DMS79 treated with DMSO at 0.1 percent for 48 hours (cell line): ENCODE measurements around the gene CALD1.

Experiments used
- DNase-seq: peaks from one replicate; lab custom pipeline; 2025; lab: John Stamatoyannopoulos, UW

Gene CALD1

GRCh38 chr7:134761266-134761665 is 18.2 kb upstream of the CALD1 start:
- no peak for DNase-seq

GRCh38 chr7:134763960-134764359 is 15.5 kb upstream of the CALD1 start:
- no peak for DNase-seq

- DNase-seq, result no peak
These were observed 15.1 kb upstream of the CALD1 start for GRCh38 chr7:134764365-134764764.

DNA sequence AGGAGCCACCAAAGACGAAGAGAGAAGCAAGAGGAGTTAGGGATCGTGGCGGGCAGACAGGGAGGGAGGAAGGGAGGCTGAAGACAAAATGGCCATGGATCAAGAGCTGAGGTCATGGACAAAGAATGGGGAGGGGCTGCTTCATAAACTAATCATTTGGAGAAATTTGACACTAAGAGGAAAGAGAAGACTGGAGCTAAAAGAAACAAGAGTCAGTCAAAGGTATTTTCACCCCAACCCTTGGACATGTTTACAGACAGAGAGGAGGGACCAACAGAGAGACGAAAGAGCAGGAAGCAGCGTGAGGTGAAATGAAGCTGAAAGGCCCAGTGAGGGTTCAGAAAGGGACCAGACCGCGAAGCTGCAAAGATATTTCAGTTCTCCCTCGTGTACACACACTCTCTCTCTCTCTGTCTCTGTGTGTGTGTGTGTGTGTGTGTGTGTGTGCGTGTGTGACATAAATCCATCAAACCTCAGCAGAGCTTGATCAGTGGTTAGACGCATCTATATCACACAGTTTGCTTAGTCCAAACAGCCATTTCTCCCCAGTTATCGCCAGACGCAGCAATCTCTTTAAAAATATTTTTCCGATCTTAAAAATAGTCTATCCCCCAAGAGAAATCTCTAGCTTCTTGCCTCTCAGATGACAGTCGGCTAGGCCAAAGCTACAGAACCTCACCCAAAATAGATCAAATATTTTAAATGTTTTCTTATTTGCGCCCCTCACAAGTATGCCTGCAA is 12.5 kb upstream of the CALD1 start:
- DNase-seq, result no peak

DNA sequence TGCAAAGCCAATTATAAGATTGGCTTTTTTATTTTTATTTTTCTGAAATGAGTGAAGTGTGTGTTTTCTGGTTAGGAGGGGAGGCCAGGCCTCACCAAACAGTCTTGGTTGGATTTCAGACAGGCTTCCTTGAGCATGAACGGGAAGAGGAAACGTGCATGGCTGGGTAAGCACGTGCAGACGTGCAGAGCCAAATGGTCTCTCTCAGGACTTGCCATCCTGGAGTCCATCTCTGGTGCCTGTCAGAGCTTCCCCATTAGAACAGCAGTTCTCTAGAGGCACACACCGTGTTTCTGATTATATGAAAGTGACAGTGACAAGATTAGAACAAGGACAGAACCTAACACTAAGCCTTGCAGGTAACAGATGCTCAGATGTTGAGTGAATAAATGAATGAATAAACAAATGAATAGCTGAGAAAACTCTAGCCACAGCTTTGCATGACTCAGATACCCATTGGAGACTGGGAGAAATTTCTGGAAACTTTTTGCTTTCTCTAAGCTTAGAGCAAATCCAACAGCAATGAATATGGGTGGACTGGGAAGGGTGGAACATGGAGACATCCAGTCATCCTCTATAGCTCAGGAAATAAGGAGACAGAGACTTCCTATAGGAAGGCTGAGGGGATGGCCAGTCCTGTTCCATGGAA is 11.8 kb upstream of the CALD1 start:
- no peak for DNase-seq

- no peak for DNase-seq
These were observed 11.2 kb upstream of the CALD1 start for GRCh38 chr7:134768243-134768642.

- no peak for DNase-seq
These were observed 8.8 kb upstream of the CALD1 start for GRCh38 chr7:134770676-134771075.

DNA sequence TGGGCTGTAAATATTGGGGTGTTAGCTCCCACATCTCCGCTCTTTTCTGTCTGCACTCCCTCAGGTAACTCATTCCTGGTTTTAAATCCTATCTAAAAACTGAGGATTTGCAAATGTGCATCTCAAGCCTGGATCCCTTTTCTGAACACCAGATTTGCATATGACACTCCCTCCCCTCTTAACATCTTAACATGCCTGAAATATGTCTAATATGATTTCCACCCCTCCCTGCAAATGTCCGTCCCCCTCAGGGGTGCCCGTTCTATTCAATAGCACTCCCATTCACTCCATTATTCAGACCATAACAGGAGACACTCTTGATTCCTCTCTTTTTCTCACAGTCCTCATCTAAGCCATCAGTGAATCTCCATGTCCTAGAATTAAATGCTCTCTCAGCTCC is 8.3 kb upstream of the CALD1 start:
- DNase-seq, result no peak

- no peak for DNase-seq
These were observed 7.5 kb upstream of the CALD1 start for GRCh38 chr7:134771889-134772288.

DNA sequence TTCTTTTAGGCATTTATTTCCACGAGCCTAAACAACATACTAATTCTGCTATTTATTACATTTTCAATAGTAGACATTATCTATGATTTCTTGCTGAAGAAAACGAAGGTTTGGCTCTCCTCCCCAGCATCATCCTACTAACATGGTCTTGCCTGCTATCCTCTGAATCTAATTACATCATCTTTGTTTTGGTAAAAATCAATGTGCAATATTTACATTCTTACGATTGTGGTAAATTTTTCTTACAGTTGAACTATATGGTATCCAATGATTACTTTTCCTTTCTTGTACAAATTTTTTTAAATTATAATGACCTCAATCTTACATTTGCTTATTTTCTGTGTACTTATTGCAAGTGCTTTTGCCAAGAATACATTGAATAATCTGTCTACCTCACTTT is 7.0 kb upstream of the CALD1 start:
- no peak for DNase-seq

DNA sequence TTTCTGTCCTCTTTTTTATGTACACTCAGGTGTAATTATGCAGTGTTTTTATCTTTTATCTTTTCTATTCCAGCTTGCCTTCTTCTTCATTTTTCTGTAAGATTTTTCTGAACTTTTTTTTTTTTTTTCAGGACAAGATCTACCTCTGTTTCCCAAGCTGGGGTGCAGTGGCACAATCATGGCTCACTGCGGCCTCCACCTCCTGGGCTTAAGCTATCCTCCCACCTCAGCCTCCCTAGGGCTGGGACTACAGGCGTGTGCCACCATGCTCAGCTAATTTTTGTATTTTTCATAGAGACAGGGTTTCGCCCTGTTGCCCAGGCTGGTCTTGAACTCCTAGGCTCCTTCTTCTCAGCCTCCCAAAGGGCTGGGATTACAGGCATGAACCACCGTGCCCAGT is 6.3 kb upstream of the CALD1 start:
- DNase-seq, result no peak

GRCh38 chr7:134774119-134774518 is 5.3 kb upstream of the CALD1 start:
- no peak for DNase-seq

DNA sequence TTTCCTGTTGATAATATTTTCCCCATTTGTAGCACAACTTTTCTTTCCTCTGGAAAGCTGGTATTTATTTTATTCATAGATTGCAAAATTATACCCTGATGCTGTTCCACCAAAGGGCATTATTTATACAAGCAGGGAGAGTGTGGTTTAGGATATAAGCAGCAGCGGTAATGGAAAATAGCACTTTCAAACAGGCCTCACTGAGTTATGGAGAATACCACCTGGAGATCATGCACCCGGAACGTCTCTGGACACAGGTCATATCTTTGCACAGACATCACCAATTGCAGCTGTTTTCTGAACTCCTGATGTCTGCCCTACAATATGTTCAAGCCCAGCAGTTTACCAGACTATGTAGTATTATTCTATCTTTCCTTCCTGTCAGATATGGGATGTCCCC is 2.0 kb upstream of the CALD1 start:
- no peak for DNase-seq

GRCh38 chr7:134777908-134778580 is 1.4 kb upstream of the CALD1 start:
- no peak for DNase-seq

DNA sequence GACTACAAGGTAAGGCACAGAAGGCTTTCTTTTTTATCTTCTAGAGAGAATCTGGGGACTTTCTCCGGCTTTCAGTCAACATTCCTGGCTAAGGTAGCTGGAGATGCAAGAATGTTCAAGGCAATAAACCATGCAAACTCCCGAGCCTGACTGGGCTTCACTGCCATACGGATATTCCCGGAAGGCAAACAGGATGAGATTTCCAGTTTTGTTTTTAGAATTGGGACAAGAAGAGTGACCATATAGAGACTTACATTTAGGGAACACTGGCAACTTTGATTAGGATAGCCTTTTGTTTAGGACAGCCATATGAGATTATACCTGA is 269 bp downstream of the CALD1 start:
- no peak for DNase-seq

DNA sequence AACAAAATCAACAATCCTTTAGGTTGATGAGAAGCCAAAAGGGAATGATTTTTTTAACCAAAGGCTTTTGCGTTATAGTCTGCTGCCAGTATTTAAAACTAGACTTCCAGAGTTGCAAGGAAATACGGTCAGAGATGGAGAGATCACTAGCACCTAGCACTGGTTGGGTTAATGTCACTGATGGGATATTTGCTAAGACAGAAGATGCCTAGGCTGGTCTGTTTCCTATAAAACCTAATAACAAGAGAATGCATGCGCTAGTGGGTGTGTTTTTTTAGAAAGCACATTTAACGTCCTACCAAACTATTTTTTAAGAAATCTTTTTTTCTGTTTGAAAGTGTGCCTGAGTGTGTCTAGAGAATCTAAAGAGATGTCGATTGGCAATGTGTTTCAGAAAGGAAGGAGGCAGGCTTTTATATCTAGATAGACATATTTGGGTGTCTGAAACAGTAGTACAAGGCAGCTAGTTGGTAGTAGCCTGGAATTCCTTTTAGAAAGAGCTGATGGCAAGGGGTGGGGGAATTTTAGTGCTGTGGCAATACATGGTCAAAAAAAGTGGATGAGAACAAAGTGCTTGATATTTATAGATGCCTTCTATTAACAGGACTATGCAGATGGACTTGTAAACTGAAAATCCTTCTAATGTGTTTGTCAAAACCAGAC is 863 bp downstream of the CALD1 start:
- no peak for DNase-seq

DNA sequence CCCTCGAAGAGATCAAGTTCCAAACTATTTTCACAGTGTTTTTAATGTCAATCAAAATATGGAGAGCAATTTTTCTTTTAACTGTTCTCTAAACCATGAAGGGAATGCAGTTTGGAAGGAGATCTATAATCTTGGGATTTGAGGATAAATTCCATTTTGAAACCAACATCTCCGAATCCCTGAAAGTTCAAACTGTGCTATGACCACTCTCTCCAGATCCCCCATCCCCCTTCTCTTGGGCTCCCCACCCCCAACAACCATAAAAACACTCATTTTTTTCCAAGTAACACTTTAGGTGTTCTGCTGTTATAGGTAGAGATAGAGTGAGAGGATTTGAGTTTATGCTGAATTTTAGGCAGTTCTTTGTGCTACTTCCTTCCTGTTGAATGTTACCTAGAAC is 1.7 kb downstream of the CALD1 start:
- DNase-seq, result no peak

- DNase-seq, result no peak
These were observed 2.7 kb downstream of the CALD1 start for GRCh38 chr7:134782121-134782623.

GRCh38 chr7:134783294-134784069 is 4.0 kb downstream of the CALD1 start:
- no peak for DNase-seq

- no peak for DNase-seq
These were observed 5.0 kb downstream of the CALD1 start for GRCh38 chr7:134784251-134785049.

GRCh38 chr7:134785842-134786241 is 6.4 kb downstream of the CALD1 start:
- no peak for DNase-seq
